ENCODE measurements around the gene RAD51.

The RAD51 gene

DNA sequence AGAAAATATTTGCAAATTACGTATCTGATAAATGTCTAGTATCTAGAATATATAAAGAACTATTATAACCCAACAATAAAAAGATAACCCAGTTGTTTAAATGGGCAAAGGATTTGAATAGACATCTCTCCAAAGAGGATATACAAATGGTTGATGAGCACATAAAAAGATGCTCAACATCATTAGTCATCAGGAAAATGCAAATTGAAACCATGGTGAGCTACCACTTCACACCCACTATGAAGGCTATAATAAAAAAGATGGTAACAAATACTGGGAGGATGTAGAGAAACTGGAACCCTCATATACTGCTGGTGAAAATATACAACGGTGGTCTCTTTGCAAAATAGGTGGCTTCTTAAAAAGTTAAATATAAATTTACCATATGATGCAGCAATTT is 28.0 kb downstream of the RAD51 start:
- DNase-seq, result no peak

- DNase-seq, result no peak
Measured at GRCh38 chr15:40723919-40724318, 28.9 kb downstream of the RAD51 start.

DNA sequence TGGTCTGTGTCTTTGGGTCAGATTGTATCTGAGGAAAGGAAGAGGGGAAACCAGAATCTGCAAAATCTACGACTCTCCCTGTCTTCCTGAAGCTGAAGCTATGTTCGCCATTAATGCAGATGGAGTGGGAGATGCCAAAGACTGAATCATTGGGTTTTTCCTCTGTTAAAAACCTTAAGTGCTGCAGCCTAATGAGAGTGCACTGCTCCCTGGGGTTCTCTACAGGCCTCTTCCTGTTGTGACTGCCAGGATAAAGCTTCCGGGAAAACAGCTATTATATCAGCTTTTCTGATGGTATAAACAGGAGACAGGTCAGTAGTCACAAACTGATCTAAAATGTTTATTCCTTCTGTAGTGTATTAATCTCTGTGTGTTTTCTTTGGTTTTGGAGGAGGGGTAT is 36.1 kb downstream of the RAD51 start:
- no peak for DNase-seq

DNA sequence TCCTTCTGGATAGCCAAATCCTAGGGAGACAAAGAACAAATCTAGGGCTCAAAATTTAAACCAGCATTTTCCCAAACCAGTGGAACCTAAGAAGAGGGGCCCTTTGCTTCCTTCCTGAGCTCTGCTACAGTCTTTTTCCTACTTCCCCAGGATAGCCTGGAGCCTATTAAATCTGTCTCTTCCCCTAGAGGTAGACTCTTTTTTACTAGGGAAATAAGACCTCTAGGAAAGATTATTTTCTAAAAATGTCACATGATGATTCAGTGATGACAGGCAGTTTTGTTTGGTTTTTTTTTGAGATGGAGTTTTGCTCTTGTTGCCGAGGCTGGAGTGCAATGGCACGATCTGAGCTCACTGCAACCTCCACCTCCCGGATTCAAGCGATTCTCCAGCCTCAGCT is 41.6 kb downstream of the RAD51 start:
- DNase-seq, result no peak

DNA sequence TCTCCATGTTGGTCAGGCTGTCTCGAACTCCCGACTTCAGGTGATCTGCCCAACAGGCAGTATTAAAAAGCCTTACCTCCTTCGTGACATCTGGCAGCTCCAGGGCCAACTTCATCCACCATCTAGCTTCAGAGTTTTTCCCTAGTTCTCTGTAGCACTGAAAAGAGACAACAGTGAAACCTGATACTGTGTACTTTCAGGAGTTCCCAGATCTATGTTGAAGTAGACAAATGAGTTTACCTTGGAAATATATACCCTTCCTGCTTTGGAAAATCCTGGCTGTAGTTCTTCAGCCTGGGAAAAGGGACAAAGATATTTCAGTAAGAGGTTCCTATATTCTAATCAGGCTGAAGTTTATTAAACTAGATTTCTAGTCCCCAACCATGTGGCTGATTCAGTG is 42.1 kb downstream of the RAD51 start:
- no peak for DNase-seq

GRCh38 chr15:40739047-40739446 is 44.1 kb downstream of the RAD51 start:
- no peak for DNase-seq

DNA sequence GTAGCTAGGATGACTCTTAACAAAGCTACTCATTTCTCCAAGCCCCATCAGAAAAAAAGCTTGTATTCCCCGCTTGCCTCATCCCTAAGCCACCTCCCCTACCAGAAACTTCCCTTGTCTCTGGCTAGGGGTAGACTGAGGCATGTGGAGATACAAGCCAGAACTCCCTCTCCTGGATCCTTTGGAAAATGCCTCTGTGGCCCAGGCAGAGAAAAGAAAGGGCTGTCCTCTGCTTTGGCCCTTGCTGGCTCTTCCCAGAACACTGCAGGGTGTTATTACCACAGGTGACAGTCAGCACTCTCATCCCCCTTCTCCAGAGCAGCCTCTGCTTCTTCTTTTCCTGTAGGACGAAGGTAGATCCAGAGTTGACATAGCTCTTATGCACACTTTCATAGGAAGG is 44.9 kb downstream of the RAD51 start:
- DNase-seq, result no peak

DNA sequence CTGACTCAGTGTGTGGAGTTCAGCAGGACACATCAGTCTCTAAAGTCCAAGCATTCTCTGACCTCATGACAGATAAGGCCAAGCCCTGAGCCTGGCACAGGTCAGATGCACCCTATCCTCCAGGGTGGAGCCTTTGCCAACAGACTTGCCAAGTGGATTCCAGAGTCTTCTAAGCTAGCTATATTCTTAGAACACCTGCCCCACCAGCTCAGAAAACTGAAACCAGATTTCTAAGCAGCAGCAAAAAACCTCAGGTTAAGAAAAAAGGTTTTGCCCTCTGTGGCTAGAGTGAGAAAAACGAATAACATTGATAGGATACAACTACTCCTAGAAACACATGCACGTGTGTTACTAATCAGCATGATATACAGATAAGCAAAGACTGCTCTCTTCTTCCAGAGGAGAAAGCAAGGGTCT is 48.5 kb downstream of the RAD51 start:
- no peak for DNase-seq

DNA sequence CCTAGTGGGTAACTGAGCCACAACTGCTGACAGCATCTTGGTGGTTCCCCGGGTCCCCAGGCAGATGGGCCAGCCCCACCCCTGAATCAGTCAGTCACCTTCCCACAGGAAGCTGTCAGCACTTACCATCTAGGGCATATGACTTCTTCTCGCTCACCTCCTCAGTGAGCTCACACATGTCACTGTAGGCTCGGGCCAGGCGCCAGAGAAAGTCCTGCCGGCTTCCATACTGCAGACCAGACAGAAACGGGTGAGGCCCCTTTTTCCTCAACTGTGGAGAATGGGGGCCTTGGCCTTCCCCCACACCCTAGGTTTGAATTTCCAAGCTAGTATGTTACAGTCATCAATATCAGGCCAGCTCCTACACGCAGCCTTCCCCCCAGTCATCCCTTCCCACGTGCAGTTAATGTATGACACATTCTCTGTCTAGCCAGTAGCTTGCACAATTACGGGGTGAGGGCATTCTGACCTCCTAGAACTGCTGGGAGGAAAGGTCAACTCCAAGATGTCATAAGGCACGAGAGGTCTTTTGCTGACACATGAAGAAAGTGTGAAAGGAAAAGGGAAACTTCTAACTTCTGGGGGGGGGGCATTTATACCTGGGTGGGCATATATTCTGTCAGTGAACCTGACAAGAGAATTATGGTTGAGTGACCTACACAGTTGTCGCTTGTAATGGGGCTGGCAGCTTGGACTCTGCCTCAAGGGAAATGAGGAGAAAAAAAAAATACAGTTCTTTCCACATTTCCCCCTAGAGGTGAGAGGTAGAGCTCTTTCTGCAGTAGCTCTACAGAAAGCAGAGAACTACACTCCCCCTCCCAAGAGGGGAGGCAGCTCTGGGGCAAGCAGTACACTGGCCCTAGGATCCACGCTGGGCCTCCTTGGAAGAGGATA is 49.2 kb downstream of the RAD51 start:
- DNase-seq, result peak; percentile 6 to 27 (median 13)

DNA sequence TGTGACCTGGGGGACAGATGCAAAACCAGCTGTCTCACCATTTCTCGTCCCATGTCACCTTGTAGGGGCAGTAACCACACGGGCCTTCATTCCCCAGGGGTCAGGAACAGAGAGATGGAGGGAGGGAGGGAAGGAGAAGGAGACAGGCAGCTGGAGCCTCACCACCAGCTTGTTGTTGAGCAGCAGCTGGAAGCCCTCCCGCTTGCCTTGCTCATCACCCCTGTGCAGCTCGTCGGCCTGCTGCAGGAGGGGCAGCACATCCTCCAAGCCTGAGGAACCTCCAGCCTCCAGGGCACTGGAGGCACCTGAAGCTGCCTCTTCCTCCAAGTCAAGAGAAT is 49.8 kb downstream of the RAD51 start:
- DNase-seq, result no peak

GRCh38 chr15:40746916-40747418 is 52.0 kb downstream of the RAD51 start:
- no peak for DNase-seq

- no peak for DNase-seq
Measured at GRCh38 chr15:40747685-40748631, 53.0 kb downstream of the RAD51 start.

DNA sequence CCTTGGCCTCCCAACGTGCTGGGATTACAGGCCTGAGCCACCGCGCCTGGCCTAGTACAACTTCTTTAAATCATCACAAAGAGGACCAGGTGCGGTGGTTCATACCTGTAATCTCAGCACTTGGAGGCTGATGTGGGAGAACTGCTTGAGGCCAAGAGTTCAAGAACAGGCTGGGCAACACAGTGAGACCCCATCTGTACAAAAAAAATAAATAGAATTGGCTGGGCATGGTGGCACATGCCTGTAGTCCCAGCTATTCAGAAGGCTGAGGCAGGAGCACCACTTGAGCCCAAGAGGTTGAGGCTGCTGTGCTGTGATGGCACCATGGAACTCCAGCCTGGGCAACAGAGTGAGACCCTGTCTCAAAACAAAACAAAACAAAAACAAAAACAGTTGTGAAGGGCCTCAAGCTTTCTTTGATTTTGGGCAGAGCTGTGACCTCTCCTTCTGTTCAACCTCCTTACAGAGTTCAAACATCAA is 54.2 kb downstream of the RAD51 start:
- no peak for DNase-seq

DNA sequence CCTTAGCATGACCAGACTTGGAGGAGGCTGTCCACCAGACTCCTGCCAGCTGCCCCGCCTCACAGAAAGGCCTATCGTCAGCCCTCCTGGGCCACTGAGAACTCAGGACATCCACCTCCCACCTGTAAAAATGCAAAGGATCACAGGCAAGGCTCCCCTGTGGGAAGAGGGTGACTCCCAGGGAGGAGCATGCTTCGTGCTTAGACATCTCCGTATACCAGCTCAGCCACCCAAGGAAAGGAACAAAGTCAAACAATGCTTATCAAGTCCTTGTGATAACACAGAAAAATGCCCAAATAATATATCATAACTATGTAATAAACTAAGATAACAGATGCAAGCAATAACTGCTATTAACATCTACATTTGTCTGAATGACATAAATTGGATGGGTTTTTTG is 55.9 kb downstream of the RAD51 start:
- no peak for DNase-seq

GRCh38 chr15:40751745-40752144 is 56.8 kb downstream of the RAD51 start:
- DNase-seq, result no peak

GRCh38 chr15:40754574-40754882 is 59.6 kb downstream of the RAD51 start:
- no peak for DNase-seq

GRCh38 chr15:40754883-40755811 is 60.2 kb downstream of the RAD51 start, which contains the start of gene RMDN3:
Gene RMDN3 (minus strand): TSS chr15:40755254. CDS start chr15:40754783, 471 bp downstream.
- peak; percentile 87 to 92 (median 91) for DNase-seq

GRCh38 chr15:40755812-40756208 is 60.8 kb downstream of the RAD51 start:
- DNase-seq, result no peak

DNA sequence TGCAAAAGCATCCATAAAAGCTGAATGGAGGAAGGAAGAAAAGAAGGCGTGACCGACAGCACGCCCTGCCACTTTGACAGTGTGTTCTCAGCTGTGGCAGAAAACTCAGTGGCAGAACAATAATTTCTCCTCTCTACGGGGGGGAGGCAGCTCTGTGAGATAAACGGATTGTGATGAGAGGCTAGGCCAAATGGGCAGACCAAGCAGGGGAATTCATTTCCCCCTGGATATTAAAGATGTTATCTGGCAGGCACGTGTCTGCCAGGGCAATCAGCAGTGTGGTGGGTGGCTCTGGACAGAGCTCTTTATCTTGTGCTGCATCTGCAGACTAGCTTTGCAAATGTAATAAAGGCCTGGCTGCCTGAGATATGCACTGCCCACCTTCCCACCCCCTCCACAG is 62.0 kb downstream of the RAD51 start:
- no peak for DNase-seq

DNA sequence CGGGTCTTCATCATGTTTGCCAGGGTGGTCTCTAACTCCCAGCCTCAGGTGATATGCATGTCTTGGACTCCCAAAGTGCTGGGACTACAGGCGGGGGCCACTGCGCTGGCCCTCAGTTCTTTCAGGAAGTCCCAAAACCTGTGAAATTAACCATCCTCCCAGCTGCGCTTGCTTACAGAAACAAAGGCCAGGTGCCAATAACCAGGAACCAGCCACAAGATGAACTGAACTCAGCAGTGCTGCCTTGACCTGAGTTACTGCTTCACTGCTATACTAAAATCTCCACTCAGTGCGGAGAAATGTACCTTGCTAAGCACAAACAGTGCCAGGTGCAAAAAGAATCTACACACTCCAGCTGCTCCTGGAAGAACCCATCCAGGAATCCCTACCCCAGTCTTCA is 65.0 kb downstream of the RAD51 start:
- DNase-seq, result no peak

DNA sequence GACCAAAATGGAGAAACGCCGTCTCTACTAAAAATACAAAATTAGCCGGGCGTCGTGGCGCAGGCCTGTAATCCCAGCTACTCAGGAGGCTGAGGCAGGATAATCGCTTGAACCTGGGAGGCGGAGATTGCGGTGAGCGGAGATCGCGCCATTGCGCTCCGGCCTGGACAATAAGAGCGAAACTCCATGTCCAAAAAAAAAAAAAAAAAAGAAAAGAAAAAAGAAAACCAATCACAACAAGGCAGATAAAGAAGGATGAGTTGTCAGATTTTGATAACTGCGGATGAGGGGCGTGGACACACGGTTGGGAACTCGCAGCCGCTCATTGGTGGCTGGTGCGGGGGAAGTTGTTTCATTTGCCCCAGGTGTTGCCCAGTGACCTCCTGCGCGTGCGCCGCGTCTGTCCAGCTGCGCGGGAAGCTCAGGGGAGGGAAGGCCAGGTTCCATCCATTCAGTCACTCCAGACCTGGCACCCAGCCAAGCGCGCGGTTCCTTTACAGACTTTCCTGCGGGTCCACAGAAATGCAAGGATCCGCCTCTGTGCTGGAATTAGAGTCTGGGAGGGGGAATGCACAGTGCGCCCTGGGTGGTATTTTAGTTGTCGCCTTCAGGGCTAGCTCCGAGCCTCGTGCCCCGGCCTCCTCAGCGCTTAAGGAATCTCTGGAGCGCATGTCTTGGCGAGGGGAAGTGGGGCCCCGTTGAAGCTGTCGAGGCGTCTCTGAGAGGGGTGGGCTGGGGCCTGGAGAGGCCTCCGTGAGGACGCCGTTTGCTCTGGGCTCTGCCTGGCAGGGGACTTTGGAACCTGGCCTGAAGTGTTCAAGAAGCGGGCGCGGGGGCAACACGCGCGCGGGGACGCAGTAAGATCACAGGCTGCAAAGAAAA is 68.2 kb downstream of the RAD51 start:
- DNase-seq, result peak in 2 of 4 experiments; percentile 13 to 44

All from activated CD4-positive, CD25-positive, alpha-beta regulatory T cell (primary cell).